ENCODE results near the gene EAF1. TPM values are rescaled to one million over a fixed set of nuclear protein-coding genes. Genes with fewer than 3 reads are reported as not detected.

Gene EAF1
- total and polyA plus RNA-seq, 2 of the 8 experiments (the other 6 are each of a cell fraction or from before 2014, with no cell fraction given): 13.9 to 26.8 TPM

DNA sequence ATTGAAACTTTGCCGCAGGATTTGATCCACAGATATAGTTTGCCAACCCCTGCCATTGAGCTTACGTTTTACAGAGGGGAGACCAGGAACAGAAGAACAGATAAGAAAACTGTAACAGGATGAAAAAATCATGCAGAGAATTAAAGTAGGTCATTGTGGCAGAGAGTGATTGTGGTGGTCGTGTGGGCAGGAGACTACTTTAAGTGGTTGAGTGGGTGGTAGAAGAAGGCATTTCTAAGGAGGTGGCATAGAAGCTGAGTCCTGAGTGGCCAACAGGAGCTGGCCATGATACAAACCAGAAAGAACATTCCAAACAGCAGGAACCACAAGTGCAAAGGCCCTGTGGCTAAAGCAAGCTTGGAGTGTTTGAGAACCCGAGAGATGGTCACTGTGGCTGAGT, 59.6 kb downstream of the EAF1 start:
- no peaks in the 10 kb centered on the region for H3K9me3 ChIP-seq (ENCODE audit: insufficient read depth in 2 of 2, low read depth in 1 of 2, low read length in 1 of 2)
- no peak overlapping the region for H3K9ac ChIP-seq (replicated peaks in 1 of 4; ENCODE audit: extremely low read depth in 1 of 4, low read depth in 3 of 4, low read length in 3 of 4)
- H4K20me1 ChIP-seq (replicated peaks in 1 of 2; ENCODE audit: control insufficient read depth in 1 of 2, insufficient read depth in 2 of 2, low read length in 2 of 2): no peaks in the 10 kb centered on the region
- H3K4me2 ChIP-seq (ENCODE audit: insufficient read depth in 1 of 2, low read depth in 2 of 2, low read length in 2 of 2): no peak overlapping the region
- no peaks in the 10 kb centered on the region for H3K79me2 ChIP-seq (ENCODE audit: control insufficient read depth in 1 of 2, insufficient read depth in 2 of 2, low read length in 2 of 2)
- H3K14ac ChIP-seq (ENCODE audit: insufficient read length): no peak overlapping the region
- FAIRE-seq (no peak), DNase-seq (ENCODE audit: low read depth in 1 of 2, low spot score in 2 of 2) (no peak)
- no peak overlapping the region for H4K8ac ChIP-seq (ENCODE audit: extremely low read depth, insufficient read depth, low read length)
- H4K5ac ChIP-seq (ENCODE audit: insufficient read length, low read depth, low read length): no peak overlapping the region
- no peak overlapping the region for H3K23ac ChIP-seq (ENCODE audit: insufficient read length)
- no peaks in the 10 kb centered on the region for H3K23me2 ChIP-seq (ENCODE audit: low read depth, low read length)
- no peaks in the 10 kb centered on the region for H3K79me1 ChIP-seq (ENCODE audit: low read depth, low read length)
- no peaks in the 10 kb centered on the region for H3K27me3 ChIP-seq (replicated peaks in 1 of 4; ENCODE audit: control insufficient read depth in 3 of 4, extremely low read depth in 1 of 4, insufficient read depth in 3 of 4, low read length in 3 of 4)
- CTCF ChIA-PET (ENCODE audit: partially characterized antibody): interaction anchor here (0.9 to 1.6 kb wide), 3 partner anchors 15 to 32 kb away, joined by 4 to 5 read pairs (median 4); no protein-coding TSS in a partner anchor
- no peak overlapping the region for H3K27ac ChIP-seq (ENCODE audit: low read depth, low read length)
- H2BK15ac ChIP-seq (ENCODE audit: low read length): no peak overlapping the region
- H3K4ac ChIP-seq (replicated peaks; ENCODE audit: insufficient read length, low read depth, low read length): no peak overlapping the region
- no peak overlapping the region for H2BK20ac ChIP-seq (ENCODE audit: low read length)
- H3K36me3 ChIP-seq (ENCODE audit: control insufficient read depth in 2 of 4, insufficient read depth in 4 of 4, low read length in 3 of 4): no peaks in the 10 kb centered on the region
- WGBS, 2 experiments (ENCODE audit: extremely low coverage in 1 of 2, insufficient coverage in 1 of 2, insufficient read length in 1 of 2, insufficient replicate concordance in 2 of 2, low coverage in 1 of 2, low lambda C conversion rate in 2 of 2, missing lambda C conversion rate in 1 of 2): 90% methylated on average over 4 of the region's 4 CpGs; no CpG with 5 or more reads in 1 of the 2 experiments
- H2BK120ac ChIP-seq (replicated peaks; ENCODE audit: low read depth, low read length): no peak overlapping the region
- H3K56ac ChIP-seq (replicated peaks; ENCODE audit: insufficient read length, low read depth, low read length): no peak overlapping the region
- H4K91ac ChIP-seq (replicated peaks; ENCODE audit: insufficient read length, low read length): no peak overlapping the region
- H2AFZ ChIP-seq (ENCODE audit: low read length): no peak overlapping the region
- H2BK5ac ChIP-seq (ENCODE audit: low read depth, low read length): no peak overlapping the region
- no peaks in the 10 kb centered on the region for H3K4me1 ChIP-seq (replicated peaks in 1 of 4; ENCODE audit: control insufficient read depth in 3 of 4, insufficient read depth in 4 of 4, low read length in 3 of 4)
- no peak overlapping the region for H3K4me3 ChIP-seq (ENCODE audit: extremely low read depth in 1 of 4, insufficient read depth in 2 of 4, low read depth in 3 of 4, low read length in 4 of 4)
- POLR2A ChIA-PET (ENCODE audit: partially characterized antibody): no interaction called here
- no peak overlapping the region for H2AK5ac ChIP-seq (ENCODE audit: low read depth, low read length)
- H3K18ac ChIP-seq (ENCODE audit: extremely low read depth, low read length): no peak overlapping the region
- H2BK12ac ChIP-seq (ENCODE audit: low read depth, low read length): no peak overlapping the region
- TF ChIP-seq RFX5 (IDR thresholded peaks at IDR 0.05; ENCODE audit: borderline replicate concordance, low read depth, low read length) (no peak), CBX5 (IDR thresholded peaks at IDR 0.05; ENCODE audit: low read depth, low read length) (no peak), POLR2A (IDR thresholded peaks at IDR 0.05; ENCODE audit: control extremely low read depth in 1 of 2, low read depth in 2 of 2, low read length in 2 of 2) (no peak), NANOG (IDR thresholded peaks at IDR 0.05; ENCODE audit: insufficient read depth, low read depth, low read length, poor library complexity, severe bottlenecking) (no peak), PHF8 (conservative IDR thresholded peaks at IDR 0.05; ENCODE audit: low read depth, low read length) (no peak)

Data from H1 (cell line).